HG03442 (cell line): ENCODE data around the gene SUN1.
"Not testable (repeated sequence)": the region's sequence is repeated elsewhere in the genome, so short reads cannot be mapped to it uniquely, and the experiment has no call there.

Source experiments
- ATAC-seq: cut with Tn5 transposase; IDR thresholded peaks from one replicate; pipeline ENCODE4 v1.9.1; 2021; ENCODE audit warnings: mild to moderate bottlenecking, moderate library complexity; ENCODE audit not compliant: unreplicated experiment

SUN1 gene

GRCh38 chr7:833601-834258 is 1.5 kb downstream of the SUN1 start:
- ATAC-seq, result no peak

- no peak for ATAC-seq
Observed at GRCh38 chr7:834277-834676, 2.0 kb downstream of the SUN1 start.

- no peak for ATAC-seq
Observed at GRCh38 chr7:835021-835420, 2.7 kb downstream of the SUN1 start.

GRCh38 chr7:835485-836401 is 3.5 kb downstream of the SUN1 start:
- ATAC-seq, result no peak

- ATAC-seq, result no peak
Observed at GRCh38 chr7:836429-836828, 4.2 kb downstream of the SUN1 start.

- no peak for ATAC-seq
Observed at GRCh38 chr7:837001-837400, 4.7 kb downstream of the SUN1 start.

- ATAC-seq, result no peak
Observed at GRCh38 chr7:840001-840600, 7.8 kb downstream of the SUN1 start.

GRCh38 chr7:841943-842342 is 9.7 kb downstream of the SUN1 start:
- ATAC-seq, result no peak

- ATAC-seq, result no peak
Observed at GRCh38 chr7:842431-843031, 10.3 kb downstream of the SUN1 start.

GRCh38 chr7:843230-843629 is 11.0 kb downstream of the SUN1 start:
- ATAC-seq, result no peak

GRCh38 chr7:844043-844442 is 11.8 kb downstream of the SUN1 start:
- no peak for ATAC-seq

- ATAC-seq, result no peak
Observed at GRCh38 chr7:844514-844913, 12.2 kb downstream of the SUN1 start.

GRCh38 chr7:845091-845490 is 12.8 kb downstream of the SUN1 start:
- no peak for ATAC-seq

- ATAC-seq, result no peak
Observed at GRCh38 chr7:845731-846130, 13.5 kb downstream of the SUN1 start.

GRCh38 chr7:846958-847650 is 14.8 kb downstream of the SUN1 start:
- not testable (repeated sequence) for ATAC-seq

- not testable (repeated sequence) for ATAC-seq
Observed at GRCh38 chr7:847728-848127, 15.5 kb downstream of the SUN1 start.

- ATAC-seq, result no peak
Observed at GRCh38 chr7:849145-849544, 16.9 kb downstream of the SUN1 start.

- no peak for ATAC-seq
Observed at GRCh38 chr7:849781-850180, 17.5 kb downstream of the SUN1 start.

- ATAC-seq, result no peak
Observed at GRCh38 chr7:851204-851603, 18.9 kb downstream of the SUN1 start.

GRCh38 chr7:853366-854117 is 21.3 kb downstream of the SUN1 start:
- no peak for ATAC-seq
